HG03354 (cell line): ENCODE measurements around the gene MPZL1.
A peak's percentile ranks its signal among the peaks of the same experiment; 100 is the strongest.

Source experiments
- ATAC-seq: cut with Tn5 transposase; IDR thresholded peaks from one replicate; pipeline ENCODE4 v1.9.1; 2021; ENCODE audit warnings: mild to moderate bottlenecking; ENCODE audit not compliant: unreplicated experiment, poor library complexity, severe bottlenecking

MPZL1 gene

GRCh38 chr1:167721617-167722151 is at the start of gene MPZL1:
Gene MPZL1, plus strand, starts transcription at chr1:167721982. Its CDS starts 170 bp downstream, at chr1:167722152.
- peak; percentile 94 for ATAC-seq

- no peak for ATAC-seq
These were observed 49.0 kb upstream of the MPZL1 start for GRCh38 chr1:167672831-167673230.

GRCh38 chr1:167673265-167673664 is 48.5 kb upstream of the MPZL1 start:
- no peak for ATAC-seq

GRCh38 chr1:167674156-167674555 is 47.6 kb upstream of the MPZL1 start:
- peak; percentile 17 for ATAC-seq

GRCh38 chr1:167675440-167675839 is 46.3 kb upstream of the MPZL1 start:
- ATAC-seq = no peak

GRCh38 chr1:167676205-167676915 is 45.4 kb upstream of the MPZL1 start:
- ATAC-seq = peak; percentile 46

- ATAC-seq = no peak
These were observed 44.6 kb upstream of the MPZL1 start for GRCh38 chr1:167676916-167677848.

- ATAC-seq = no peak
These were observed 43.4 kb upstream of the MPZL1 start for GRCh38 chr1:167678422-167678821.

- no peak for ATAC-seq
These were observed 42.9 kb upstream of the MPZL1 start for GRCh38 chr1:167678838-167679237.

- ATAC-seq = no peak
These were observed 42.1 kb upstream of the MPZL1 start for GRCh38 chr1:167679714-167680113.

- ATAC-seq = no peak
These were observed 40.8 kb upstream of the MPZL1 start for GRCh38 chr1:167681024-167681423.

- no peak for ATAC-seq
These were observed 40.2 kb upstream of the MPZL1 start for GRCh38 chr1:167681451-167682098.

- no peak for ATAC-seq
These were observed 38.6 kb upstream of the MPZL1 start for GRCh38 chr1:167683226-167683625.

- no peak for ATAC-seq
These were observed 37.9 kb upstream of the MPZL1 start for GRCh38 chr1:167683641-167684502.

- no peak for ATAC-seq
These were observed 35.9 kb upstream of the MPZL1 start for GRCh38 chr1:167685844-167686243.

GRCh38 chr1:167687919-167688519 is 33.8 kb upstream of the MPZL1 start:
- peak; percentile 67 for ATAC-seq

- ATAC-seq = no peak
These were observed 32.2 kb upstream of the MPZL1 start for GRCh38 chr1:167689567-167689920.

GRCh38 chr1:167690053-167690452 is 31.7 kb upstream of the MPZL1 start:
- no peak for ATAC-seq
